GM08714 (cell line): ENCODE measurements around the gene PTX4.
"Not testable (repeated sequence)": the region's sequence is repeated elsewhere in the genome, so short reads cannot be mapped to it uniquely, and the experiment has no call there.

Source experiments
- H3K4me3 ChIP-seq: fragments of 200-500 bp; sonication (Bioruptor generic); 2 replicates; pipeline ENCODE4 v1.5.1; 2014; ENCODE audit warnings: mild to moderate bottlenecking, low read length, inconsistent platforms
- ZNF274 ChIP-seq: IDR thresholded peaks from 2 replicates; pipeline ENCODE4 v1.6.1; 2012; ENCODE audit warnings: mild to moderate bottlenecking, low read depth, low read length

PTX4 gene

DNA sequence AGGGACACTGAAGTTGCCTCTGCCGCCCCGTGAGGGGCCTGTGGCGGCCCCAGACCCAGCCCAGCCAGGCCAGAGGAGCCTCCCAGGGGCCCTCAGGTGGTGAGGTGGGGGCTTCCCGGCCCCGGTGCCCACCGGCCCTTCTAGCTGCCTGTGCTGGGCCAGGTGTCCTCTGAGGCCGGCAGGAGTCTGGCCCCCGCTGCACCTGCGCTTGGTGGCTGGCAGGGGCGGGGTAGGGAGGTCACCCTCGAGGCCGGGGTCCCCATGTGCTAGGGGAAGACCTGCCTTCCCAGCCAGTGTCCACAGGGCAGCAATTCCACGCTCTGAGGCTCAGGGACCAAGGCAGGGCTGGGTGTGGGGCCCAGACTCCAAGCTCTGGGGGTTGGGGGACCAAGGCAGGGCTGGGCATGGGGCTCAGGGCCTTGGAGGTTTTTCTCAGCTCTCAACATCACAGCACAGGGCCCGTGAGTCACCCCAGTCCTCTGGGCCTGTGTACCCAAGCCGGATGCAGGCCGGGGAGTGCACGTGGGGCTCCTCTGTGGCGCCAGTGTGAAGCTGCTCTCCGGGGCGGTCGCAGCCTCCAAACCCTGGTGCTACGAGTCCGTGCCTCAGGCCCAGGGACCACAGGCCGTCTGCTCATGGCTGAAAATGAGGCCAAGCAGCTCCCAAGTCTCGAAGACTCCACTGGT lies 43.1 kb downstream of the PTX4 start:
- H3K4me3 ChIP-seq = no peak overlapping the region
- TF ChIP-seq ZNF274 = no peak

GRCh38 chr16:1444730-1445517 lies 43.8 kb downstream of the PTX4 start:
- no peak for TF ChIP-seq ZNF274
- H3K4me3 ChIP-seq = no peak overlapping the region

- no peak for TF ChIP-seq ZNF274
- H3K4me3 ChIP-seq = no peak within 1 kb of the TSS
Measured at GRCh38 chr16:1443980-1444729, 44.6 kb downstream of the PTX4 start, which contains the start of gene CCDC154. TSS of gene CCDC154 (minus strand) at chr16:1444556. CDS start at chr16:1444322, 234 bp downstream.

DNA sequence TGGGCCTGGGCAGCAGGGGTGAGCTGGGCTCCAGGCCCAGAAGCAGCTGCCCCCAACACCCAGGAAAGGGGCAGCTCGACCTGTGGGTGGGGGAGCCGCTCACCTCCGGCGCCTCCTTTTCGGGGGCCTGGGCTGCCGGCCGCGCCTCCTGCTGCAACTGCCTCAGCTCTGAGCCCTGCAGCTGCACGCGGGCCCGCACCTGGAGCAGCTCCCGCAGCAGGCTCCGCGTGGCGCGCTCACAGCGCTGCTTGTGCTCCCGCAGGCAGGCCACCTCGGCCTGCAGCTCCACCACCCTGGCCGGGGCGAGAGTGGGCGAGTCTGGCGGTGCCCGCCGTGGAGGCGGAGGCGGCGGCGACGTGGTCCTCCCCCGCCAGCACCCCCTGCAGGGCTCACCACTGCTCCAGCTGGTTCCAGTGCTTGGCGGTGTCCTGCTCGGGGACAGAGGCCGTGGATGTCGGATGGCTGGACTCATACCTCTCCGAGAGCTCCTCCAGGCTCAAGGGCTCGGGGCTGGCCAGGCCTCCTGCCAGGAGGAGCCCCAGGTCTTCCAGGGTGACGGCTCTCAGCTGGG lies 45.3 kb downstream of the PTX4 start:
- no peak overlapping the region for H3K4me3 ChIP-seq

GRCh38 chr16:1442697-1443096 lies 46.0 kb downstream of the PTX4 start:
- no peak for TF ChIP-seq ZNF274
- H3K4me3 ChIP-seq = no peak overlapping the region

More for the DNA sequence above, 45.3 kb downstream of the PTX4 start:
- TF ChIP-seq ZNF274 = no peak

- TF ChIP-seq ZNF274 = no peak
- H3K4me3 ChIP-seq = no peak overlapping the region
Measured at GRCh38 chr16:1441391-1441829, 47.3 kb downstream of the PTX4 start.

- H3K4me3 ChIP-seq = not testable (repeated sequence)
Measured at GRCh38 chr16:1439699-1440074, 49.1 kb downstream of the PTX4 start.

DNA sequence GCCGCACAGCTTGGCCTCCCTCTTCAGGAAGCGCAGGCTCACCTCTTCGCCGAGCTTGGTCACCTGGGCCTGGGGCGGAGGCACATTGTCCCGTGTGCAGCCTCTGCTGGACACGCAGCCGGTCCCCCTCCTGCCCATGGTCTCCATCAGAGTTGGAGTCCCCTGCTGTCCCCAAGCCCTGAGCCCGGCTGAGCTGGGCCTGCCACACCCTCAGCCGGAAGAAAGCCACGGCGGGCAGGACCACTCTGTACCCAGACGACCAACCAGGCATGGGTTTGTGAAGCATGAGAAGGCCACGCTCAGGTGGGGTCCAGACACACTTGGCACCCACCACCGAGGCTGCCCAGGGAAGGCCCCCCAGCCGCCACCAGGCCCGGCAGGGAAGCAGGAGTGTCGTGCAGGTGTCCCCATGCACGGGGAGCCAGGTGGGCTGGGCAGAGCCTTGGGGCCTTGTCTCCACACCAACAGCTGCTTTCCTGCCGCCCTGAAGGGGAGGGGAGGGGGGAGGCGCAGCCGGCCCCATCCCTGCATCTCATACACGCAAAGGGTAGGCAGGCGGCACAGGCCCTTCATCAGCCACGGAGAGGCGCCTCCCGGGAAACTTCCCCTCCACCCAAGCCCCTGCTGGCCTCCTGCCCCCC lies 49.6 kb downstream of the PTX4 start:
- H3K4me3 ChIP-seq = no peak overlapping the region
- no peak for TF ChIP-seq ZNF274

GRCh38 chr16:1438229-1439057 lies 50.3 kb downstream of the PTX4 start:
- no peak overlapping the region for H3K4me3 ChIP-seq
- TF ChIP-seq ZNF274 = no peak

DNA sequence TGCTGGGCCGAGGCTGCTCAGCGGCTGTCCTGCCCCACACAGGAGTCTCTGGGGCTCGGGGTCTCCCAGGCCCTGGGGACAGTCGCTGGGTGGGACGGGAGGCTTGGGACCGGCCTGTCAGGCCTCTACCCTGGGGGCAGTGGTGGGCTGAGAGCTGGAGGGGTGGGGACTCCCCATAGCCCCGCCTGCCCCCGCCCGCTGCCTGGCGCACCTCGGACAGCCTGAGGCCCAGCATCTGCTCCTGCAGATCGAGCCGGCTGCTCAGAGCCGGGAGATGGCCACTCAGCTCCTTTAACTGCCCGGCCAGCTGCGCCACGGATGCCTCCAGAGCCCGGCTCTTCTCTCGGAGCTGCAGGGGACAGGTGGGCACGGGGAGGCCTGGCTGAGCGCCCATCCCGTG lies 51.1 kb downstream of the PTX4 start:
- TF ChIP-seq ZNF274 = no peak
- H3K4me3 ChIP-seq = no peak overlapping the region

DNA sequence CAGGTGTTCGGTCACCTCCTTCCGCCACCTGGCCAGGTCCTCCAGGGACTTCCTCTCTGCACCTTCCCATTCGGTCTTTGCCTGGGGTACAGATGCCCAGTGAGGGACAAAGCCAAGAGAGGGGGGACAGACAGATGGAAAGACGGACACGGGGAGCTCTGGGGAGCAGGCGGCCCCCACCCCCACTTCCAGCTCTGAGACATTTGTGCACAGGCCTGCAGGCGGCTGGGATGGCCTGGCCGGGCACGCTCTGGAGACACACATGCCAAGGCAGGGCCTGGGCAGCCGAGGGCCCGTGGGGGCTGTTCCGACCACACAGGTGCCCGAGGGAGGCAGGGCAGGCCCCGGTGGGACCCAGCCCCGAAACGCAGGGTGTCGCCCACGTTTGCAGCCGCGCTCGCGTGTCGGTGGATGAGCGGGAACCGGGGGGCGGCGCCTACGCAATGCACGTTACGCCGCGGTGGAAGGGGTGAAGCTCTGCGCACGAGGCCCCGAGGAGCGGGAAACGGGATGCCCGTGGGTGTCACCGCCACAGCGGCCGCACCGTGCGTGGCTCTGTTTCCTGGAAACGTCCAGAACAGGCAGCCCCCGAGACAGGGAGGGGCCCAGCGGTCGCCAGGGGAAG lies 51.9 kb downstream of the PTX4 start:
- TF ChIP-seq ZNF274 = no peak
- H3K4me3 ChIP-seq = no peak overlapping the region

DNA sequence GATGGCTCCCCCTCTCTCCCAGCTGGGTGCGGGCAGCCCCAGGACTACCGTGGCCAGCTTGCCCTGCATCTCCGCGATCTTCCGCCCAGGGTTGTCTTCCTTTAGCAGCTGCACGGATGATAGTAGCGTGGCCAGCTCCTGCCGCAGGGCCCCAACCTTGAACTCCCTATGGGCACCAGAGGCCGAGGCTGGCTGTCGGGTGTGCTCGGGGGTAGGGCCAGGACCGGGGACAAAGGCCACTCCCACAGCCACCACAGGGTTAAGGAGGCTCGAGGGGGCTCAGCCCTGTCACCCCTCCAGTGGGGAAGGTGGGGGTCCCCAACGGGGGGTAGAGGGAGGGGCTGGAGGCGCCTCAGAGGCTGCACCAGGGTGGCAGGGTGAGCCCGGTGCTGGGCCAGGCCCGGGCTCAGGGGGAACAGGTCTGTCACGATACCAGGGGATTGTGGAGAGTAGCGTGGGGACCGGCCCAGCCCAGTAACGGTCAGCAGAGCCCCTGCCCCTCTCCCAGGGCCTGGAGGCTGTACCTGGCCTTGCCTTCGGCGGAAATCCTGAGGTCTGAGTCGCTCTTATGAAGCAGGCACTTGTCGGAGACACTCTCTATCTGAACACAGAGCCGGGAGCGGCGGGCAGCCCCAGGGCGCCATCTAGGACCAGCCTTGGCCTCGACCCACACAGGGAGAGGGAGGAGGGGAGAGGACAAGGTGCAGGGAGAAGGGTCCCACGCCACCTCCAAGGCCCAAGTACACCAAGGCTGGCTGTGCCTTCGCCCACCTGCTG lies 52.6 kb downstream of the PTX4 start:
- TF ChIP-seq ZNF274 = no peak
- no peak overlapping the region for H3K4me3 ChIP-seq
